GM21529 (cell line): ENCODE data around the gene SLC5A3.

Experiments
- ATAC-seq: cut with Tn5 transposase; IDR thresholded peaks from one replicate; pipeline ENCODE4 v1.9.1; 2021; ENCODE audit not compliant: unreplicated experiment

SLC5A3 gene

DNA sequence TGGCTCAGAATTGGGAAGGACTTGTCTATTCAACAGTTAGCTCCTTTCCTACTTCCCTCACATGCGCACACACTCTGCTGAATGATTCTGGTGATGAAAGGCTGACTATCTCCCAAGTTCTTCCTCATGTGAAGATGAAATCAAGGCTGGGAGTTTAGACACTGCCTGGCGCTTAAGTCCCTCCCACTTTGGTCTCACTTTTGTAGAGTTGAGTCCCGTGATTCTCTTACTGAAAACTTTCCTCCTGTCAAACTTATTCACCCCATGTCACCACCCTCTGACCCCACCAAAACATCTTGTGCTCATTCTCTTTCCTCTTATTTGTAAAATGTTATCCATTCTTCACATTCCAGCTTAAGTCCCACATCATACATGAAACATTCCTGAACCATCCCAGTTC is 8.4 kb upstream of the SLC5A3 start:
- no peak for ATAC-seq

DNA sequence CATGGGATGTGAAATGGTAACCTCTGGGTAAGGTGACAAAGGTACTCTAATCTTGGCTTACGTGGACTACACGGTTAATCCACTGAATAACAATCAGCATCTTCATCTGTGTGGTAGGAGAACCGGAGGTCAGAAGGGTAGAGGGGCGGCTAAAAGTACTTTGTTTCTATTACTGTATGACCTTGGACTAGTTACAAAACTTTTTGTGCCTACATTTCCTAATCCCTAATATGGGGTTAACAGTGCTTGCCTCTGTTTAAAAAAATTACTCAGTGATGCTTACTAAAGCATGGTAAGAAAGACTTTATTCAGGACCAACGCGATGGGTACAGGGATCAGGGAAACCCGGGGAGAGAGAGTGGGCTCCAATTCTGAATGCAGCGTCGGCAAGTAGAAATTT is 1.7 kb upstream of the SLC5A3 start:
- no peak for ATAC-seq

- peak; percentile 5 for ATAC-seq
These were observed 990 bp upstream of the SLC5A3 start for GRCh38 chr21:34072145-34073031.

- peak; percentile 57 for ATAC-seq
These were observed 438 bp downstream of the SLC5A3 start for GRCh38 chr21:34073749-34074282.

- ATAC-seq, result no peak
These were observed 1.1 kb downstream of the SLC5A3 start for GRCh38 chr21:34074283-34075090.

DNA sequence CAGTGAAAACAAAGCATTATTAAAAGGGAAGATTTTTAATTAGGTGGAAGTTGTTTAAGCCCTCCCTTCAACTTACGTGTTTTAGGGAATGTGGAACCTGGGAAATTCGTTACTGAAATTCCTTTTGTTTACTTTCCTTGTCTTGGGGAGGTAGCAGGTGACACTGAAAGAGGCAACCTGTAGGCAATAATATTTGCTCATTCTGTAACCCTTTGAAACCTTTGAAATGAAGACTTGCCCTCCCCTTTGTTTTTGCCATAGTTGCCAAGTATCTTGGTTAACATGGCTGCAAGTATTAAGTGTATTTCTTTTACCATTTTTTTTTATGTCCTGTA is 1.7 kb downstream of the SLC5A3 start:
- ATAC-seq, result no peak

- no peak for ATAC-seq
These were observed 2.6 kb downstream of the SLC5A3 start for GRCh38 chr21:34075760-34076660.

DNA sequence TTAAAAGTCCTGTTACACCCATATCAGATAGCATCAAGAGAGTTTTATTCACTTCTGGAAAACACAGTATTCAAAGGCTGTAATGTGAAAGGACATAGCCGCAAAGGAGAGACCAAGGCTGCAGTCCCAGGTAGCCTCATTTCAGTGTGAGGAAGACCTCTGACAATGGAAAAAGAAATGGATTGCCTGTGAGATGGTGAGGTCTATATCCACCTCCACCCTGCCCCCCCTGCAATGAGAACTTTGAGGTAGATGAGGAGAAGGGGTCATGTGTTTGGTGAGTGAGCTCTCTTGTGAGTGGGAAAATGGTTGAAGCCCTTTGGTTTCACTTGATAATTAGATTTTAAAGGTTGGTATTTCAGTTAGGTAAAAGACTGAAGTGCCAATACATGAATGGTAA is 3.5 kb downstream of the SLC5A3 start:
- ATAC-seq, result no peak

- no peak for ATAC-seq
These were observed 4.5 kb downstream of the SLC5A3 start for GRCh38 chr21:34077888-34078287.

- ATAC-seq, result no peak
These were observed 5.5 kb downstream of the SLC5A3 start for GRCh38 chr21:34078915-34079314.

DNA sequence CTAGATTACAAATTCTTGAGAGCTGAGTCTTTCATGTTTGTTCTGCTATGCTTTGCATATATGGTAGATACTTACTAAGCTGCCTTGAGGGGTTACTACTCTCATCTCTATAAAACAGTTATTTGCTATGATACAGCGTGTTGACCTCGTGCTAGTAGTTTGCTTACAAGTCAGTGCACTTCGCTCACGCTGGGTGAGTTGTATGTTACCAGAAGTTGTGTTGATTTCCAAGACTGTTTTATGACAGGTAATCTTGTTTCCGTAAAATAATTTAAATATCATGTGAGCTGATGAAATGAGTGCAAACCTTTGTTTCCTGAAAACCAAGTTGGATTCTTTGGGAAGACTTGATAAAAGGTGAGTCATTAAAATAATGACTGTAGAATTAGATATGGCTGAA is 7.3 kb downstream of the SLC5A3 start:
- ATAC-seq, result no peak

DNA sequence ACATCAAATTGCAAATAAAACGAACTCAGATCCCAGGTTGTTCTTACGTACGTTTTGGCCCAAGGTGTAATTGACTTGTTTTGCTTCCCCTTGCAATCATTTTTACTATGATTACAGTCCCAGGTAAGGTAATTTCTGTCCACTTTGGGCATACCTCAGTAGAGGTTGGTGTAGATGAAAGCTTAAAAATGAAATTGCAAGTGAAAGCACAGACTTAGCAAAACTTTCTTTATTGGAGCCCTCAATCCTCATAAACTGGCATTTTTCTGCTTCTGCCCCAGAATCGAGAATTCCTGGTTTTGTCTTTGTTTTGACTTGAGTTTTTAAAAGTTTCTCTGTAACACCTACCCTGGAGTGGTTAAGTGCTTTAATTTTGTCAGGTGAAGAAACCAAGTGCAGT is 9.4 kb downstream of the SLC5A3 start:
- ATAC-seq, result no peak

- no peak for ATAC-seq
These were observed 10.0 kb downstream of the SLC5A3 start for GRCh38 chr21:34083357-34083756.

- no peak for ATAC-seq
These were observed 11.8 kb downstream of the SLC5A3 start for GRCh38 chr21:34085129-34085528.

DNA sequence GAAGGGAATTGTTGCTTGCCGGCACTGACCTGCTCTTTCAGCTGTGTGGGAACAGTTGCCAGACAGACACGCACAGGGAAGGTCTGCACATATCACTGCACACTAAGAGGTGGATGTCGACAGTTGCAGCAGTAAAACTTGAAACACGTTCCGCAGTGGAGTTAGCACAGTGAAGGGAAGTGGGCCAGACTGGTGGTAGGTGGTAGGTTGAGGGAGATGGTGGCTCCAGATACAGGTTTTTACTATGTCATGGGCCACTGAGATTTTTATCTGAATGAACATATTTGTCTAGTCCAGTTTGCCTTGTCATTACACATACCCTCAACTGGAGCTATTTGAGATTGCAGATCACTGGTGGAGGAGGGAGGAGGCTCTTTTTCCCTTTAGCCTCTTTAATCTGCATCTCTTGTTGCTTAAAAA is 13.5 kb downstream of the SLC5A3 start:
- no peak for ATAC-seq

GRCh38 chr21:34088752-34089151 is 15.4 kb downstream of the SLC5A3 start:
- no peak for ATAC-seq

- ATAC-seq, result no peak
These were observed 17.7 kb downstream of the SLC5A3 start for GRCh38 chr21:34091032-34091431.

- no peak for ATAC-seq
These were observed 18.2 kb downstream of the SLC5A3 start for GRCh38 chr21:34091607-34092006.

- ATAC-seq, result no peak
These were observed 19.0 kb downstream of the SLC5A3 start for GRCh38 chr21:34092262-34092921.

GRCh38 chr21:34093083-34093482 is 19.7 kb downstream of the SLC5A3 start:
- ATAC-seq, result no peak
